NCI-H187 treated with DMSO at 0.1 percent for 48 hours (cell line): ENCODE measurements around the gene SMURF1.

ENCODE experiments used
- DNase-seq: peaks from one replicate; lab custom pipeline; 2025; lab: John Stamatoyannopoulos, UW

Gene SMURF1

DNA sequence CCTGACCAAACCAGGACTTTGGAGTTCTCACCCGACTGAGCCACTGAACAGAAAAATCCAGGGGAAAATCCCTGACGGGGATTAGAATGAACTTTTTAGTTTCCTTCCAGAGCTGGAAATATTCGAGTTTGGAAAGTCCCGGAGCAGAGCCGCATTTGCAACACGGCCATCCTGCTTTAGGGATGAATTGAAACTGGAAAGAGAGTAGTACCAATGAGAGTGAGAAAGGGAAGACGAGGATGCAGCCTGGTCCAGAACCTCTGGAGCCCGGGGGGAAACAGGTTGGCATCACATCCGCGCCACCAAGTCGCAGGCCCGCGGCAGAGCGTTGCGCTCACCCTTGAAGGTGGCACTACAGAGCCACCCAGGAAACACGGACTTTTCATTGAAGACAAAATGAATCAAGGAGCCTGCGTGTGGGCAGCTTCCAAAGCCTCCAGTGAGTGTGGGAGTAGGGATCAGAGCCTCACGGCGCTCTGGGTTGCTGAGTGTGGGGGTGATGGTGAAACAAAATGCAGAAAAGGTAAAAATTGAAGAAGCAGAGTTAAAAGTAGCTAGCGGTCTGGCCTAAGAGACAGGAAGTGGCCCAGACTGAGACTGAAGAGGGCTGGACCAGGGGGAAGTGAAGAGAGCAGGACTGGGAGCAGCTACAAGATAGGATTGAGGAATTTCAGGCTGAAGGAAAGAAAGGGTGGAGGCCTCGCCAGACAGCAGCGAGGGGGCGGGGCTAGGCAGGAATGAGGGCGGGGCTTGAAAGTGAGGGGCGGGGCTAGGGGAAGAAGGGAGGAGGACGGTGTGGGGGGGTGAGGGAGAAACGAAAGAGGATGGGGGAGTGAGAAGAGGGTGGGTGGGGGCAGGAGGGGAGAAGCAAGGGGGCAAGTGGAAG, 1.8 kb downstream of the SMURF1 start:
- no peak for DNase-seq

GRCh38 chr7:99141334-99141733, 2.6 kb downstream of the SMURF1 start:
- no peak for DNase-seq

GRCh38 chr7:99140813-99141212, 3.1 kb downstream of the SMURF1 start:
- DNase-seq: no peak

GRCh38 chr7:99139036-99139435, 4.9 kb downstream of the SMURF1 start:
- DNase-seq: no peak

DNA sequence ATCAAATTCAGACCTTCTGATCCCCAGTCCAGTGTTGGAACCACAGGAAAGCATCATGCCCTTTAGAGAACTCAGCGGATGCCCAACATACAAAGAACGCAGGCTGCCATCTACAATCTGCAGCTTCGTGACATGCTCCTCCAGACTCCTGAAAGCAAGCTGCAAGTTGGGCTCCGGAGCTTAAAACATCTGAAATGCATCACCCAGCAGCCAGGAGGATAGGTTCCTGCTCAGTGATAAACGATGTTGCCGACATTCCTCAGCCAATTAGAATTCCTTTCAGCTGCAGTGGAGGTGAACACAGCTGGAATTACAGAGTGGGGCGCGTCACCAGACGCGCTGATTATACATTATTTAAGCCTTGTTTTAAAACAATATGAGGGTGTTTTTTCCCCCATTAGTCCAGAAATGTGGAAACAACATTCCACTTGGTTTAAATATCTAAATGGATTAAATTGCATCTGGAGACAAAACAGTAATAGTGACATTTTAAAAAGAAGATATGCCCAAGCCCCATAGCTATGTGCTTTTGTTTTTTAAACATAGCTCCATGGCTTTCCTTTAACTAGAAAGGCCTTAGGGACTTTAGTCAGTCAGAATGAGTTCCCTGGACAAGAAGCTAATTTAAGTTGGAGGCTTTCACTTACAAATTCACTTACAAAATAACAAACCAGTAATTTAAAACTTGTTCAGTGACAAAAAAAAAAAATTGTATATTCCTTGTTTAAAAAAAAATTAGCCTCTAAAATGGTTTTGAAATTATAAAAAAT, 6.3 kb downstream of the SMURF1 start:
- no peak for DNase-seq

GRCh38 chr7:99135938-99136337, 8.0 kb downstream of the SMURF1 start:
- DNase-seq: no peak

- no peak for DNase-seq
These were observed 9.9 kb downstream of the SMURF1 start for GRCh38 chr7:99133766-99134564.

DNA sequence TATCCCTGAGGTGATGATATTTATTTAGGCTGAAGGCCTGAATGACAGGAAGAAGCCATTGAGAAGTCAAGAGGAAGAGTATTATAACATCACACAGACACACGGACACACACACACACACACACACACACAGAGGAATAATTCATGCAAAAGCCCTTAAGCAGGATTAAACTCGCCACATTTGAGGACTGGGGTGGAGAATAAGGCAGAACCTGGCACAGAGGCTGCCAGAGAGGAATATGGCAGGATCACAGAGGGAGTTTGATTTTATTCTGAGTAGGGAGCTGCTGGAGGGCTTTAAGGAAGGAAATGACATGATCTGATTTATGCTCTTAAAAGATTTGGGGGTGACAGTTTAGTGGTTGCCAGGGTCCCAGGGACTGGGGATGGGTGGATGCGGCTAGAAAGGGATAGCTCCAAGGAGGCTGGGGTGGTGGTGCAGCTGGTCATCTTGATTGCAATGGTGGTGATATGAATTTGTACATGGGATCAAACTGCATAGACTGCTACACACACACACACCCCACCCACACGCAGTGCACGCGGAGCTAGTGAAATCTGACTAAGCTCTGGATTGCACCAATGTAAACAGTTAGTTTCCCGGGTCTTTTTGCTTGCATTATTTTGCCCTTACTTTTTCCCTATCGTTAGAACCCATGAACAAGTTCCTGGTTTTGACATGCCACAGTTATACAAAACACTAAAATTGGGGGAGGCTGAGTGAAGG, 11.2 kb downstream of the SMURF1 start:
- no peak for DNase-seq

- DNase-seq: no peak
These were observed 12.6 kb downstream of the SMURF1 start for GRCh38 chr7:99131290-99131689.

- no peak for DNase-seq
These were observed 14.4 kb downstream of the SMURF1 start for GRCh38 chr7:99129536-99129935.

GRCh38 chr7:99129001-99129400, 14.9 kb downstream of the SMURF1 start:
- DNase-seq: no peak

- no peak for DNase-seq
These were observed 15.6 kb downstream of the SMURF1 start for GRCh38 chr7:99128076-99128950.

DNA sequence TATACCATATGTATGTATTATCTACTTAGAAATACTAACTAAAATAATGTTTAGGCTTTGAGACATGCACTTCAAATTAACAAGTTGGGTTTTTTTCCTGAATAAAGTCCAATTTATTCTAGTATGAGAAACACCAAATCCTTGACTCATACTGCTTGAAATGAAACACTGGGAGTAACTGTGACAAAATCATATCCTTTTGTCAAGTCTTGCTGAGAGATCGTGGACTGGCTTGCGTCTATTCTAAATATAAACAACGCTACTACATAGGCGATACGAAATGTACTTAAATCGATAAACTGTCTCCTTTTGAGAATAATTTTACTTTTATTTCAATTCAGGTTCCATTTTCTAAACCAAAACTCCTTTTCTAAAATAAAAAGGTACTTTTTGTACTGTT, 16.3 kb downstream of the SMURF1 start:
- DNase-seq: no peak

DNA sequence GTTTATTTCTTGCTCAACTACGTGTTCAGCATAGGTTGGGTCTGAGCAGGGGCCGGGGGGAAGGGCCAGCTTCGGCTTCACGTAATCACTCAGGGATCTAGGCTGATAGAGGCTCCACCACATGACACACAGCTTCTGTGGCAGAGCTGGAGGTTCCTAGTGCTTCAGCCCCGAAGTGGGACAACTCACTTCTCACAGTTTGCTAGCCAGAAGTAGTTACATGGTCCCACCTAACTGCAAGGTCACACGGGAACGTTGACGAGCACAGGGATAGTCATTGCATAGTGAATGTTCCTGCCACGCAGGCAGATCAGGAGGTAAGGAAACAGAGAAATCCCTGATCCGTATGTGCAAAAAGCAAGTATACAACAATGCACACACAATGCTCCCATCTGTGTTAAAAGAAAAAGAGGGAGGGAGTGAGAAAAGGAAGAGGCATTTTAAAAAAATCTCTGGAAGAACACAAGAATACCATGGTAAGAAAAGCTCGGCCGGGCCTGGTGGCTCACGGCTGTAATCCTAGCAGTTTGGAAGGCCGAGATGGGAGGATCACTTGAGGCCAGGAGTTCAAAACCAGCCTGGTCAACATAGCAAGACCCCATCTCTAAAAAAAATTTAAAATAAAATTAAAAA, 16.9 kb downstream of the SMURF1 start:
- no peak for DNase-seq

GRCh38 chr7:99125505-99125865, 18.4 kb downstream of the SMURF1 start:
- no peak for DNase-seq

- DNase-seq: no peak
These were observed 19.0 kb downstream of the SMURF1 start for GRCh38 chr7:99124751-99125504.

- no peak for DNase-seq
These were observed 19.7 kb downstream of the SMURF1 start for GRCh38 chr7:99124236-99124635.

GRCh38 chr7:99123571-99124033, 20.3 kb downstream of the SMURF1 start:
- no peak for DNase-seq

- no peak for DNase-seq
These were observed 21.1 kb downstream of the SMURF1 start for GRCh38 chr7:99122762-99123161.
